WERI-Rb-1 (cell line): ENCODE results near the gene NTN4.

ENCODE experiments used
- DNase-seq: peaks from one replicate; pipeline ENCODE4 v3.0.0-alpha.2; 2020
- H3K27ac ChIP-seq: fragments of 250-450 bp; sonication (Bioruptor Pico); 2 replicates; pipeline ENCODE4 v1.5.1; 2020; ENCODE audit warnings: mild to moderate bottlenecking, moderate library complexity
- H3K27me3 ChIP-seq: fragments of 250-450 bp; sonication (Bioruptor Pico); 2 replicates; pipeline ENCODE4 v1.5.1; 2021; ENCODE audit warnings: mild to moderate bottlenecking, low read depth, moderate library complexity; ENCODE audit not compliant: insufficient read depth, severe bottlenecking
- H3K36me3 ChIP-seq: fragments of 250-450 bp; sonication (Bioruptor Pico); 2 replicates; pipeline ENCODE4 v1.5.1; 2020; ENCODE audit warnings: mild to moderate bottlenecking, moderate library complexity
- H3K4me3 ChIP-seq: 2 replicates; pipeline ENCODE4 v1.5.1; 2011; ENCODE audit warnings: low read depth, mild to moderate bottlenecking, control low read depth, low read length
- H3K9me3 ChIP-seq: fragments of 250-450 bp; sonication (Bioruptor Pico); 2 replicates; pipeline ENCODE4 v1.5.1; 2021; ENCODE audit warnings: mild to moderate bottlenecking, moderate library complexity; ENCODE audit not compliant: severe bottlenecking
- CTCF ChIP-seq: IDR thresholded peaks from 2 replicates; pipeline ENCODE4 v1.5.1; 2011; ENCODE audit warnings: low read depth, mild to moderate bottlenecking, control low read depth, inconsistent platforms, low read length

The NTN4 gene

GRCh38 chr12:95742586-95742985 is 48.0 kb downstream of the NTN4 start:
- Histone ChIP-seq H3K9me3 (peaks cover 3% of the 10 kb centered on the region), H3K27me3 (no peaks in the 10 kb centered on the region), H3K27ac (no peak overlapping the region), H3K36me3 (no peaks in the 10 kb centered on the region), H3K4me3 (no peak overlapping the region)
- no peak for TF ChIP-seq CTCF
- DNase-seq: no peak

GRCh38 chr12:95741635-95742034 is 48.9 kb downstream of the NTN4 start:
- H3K27me3 ChIP-seq: no peaks in the 10 kb centered on the region
- H3K9me3 ChIP-seq: peaks cover 3% of the 10 kb centered on the region
- no peak for TF ChIP-seq CTCF
- no peak overlapping the region for H3K4me3 ChIP-seq
- H3K36me3 ChIP-seq: no peaks in the 10 kb centered on the region
- DNase-seq: no peak
- no peak overlapping the region for H3K27ac ChIP-seq

GRCh38 chr12:95740751-95741150 is 49.8 kb downstream of the NTN4 start:
- no peak for TF ChIP-seq CTCF
- no peak overlapping the region for H3K27ac ChIP-seq
- DNase-seq: no peak
- no peak overlapping the region for H3K4me3 ChIP-seq
- H3K9me3 ChIP-seq: peaks cover 3% of the 10 kb centered on the region
- H3K27me3 ChIP-seq: no peaks in the 10 kb centered on the region
- no peaks in the 10 kb centered on the region for H3K36me3 ChIP-seq

GRCh38 chr12:95739561-95740313 is 50.8 kb downstream of the NTN4 start:
- Histone ChIP-seq H3K27me3 (no peaks in the 10 kb centered on the region), H3K4me3 (no peak overlapping the region), H3K36me3 (no peaks in the 10 kb centered on the region), H3K9me3 (no peaks in the 10 kb centered on the region), H3K27ac (no peak overlapping the region)
- DNase-seq: no peak
- no peak for TF ChIP-seq CTCF

- TF ChIP-seq CTCF: no peak
- H3K36me3 ChIP-seq: no peaks in the 10 kb centered on the region
- H3K4me3 ChIP-seq: no peak overlapping the region
- no peaks in the 10 kb centered on the region for H3K27me3 ChIP-seq
- H3K9me3 ChIP-seq: no peaks in the 10 kb centered on the region
- H3K27ac ChIP-seq: no peak overlapping the region
- no peak for DNase-seq
Measured at GRCh38 chr12:95738024-95738611, 52.4 kb downstream of the NTN4 start.
